ENCODE measurements around the gene LTF.
"Not testable (repeated sequence)": the region's sequence is repeated elsewhere in the genome, so short reads cannot be mapped to it uniquely, and the experiment has no call there.

The LTF gene

DNA sequence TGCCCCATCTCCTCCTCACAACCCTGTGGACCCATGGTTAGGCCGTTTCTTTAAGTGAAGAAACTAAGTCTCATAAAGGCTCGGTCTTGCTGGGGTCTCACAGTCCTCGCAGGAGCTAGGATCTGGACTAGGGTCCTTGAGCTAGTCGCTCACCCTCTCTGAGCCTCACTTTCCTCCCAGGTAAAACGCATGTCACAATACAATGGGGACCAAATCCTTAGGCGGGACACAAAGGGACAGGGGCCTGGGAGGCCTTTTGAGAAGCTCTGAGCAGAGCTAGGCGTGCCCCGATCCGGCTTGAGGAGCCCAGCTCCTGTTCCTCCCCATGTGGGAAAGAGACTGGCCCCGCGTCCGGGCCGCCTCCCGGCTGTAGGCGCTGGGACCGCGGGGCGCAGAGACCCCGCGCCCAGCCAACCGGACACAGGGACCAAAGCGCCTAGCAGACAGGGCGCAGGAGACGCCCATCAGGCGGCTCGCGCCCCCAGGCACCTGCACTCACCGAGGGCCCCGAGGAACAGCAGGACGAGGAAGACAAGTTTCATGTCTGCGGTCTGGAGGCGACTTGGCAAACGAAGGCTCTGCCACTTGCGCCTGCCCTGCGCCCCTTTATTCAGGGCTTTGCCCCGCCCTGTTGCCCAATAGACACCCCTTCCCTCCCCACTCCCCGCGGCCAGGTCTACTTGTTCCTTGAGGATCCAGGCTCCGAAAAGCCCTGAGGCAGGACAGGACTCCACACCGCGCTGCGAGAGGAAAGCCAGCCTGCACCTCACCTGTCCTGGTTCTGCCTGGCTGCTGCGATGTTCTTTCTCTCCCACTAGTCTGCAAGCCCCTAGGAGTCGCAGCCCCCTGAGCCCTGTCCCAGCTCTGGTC lies at the start of gene LTF:
Gene LTF (minus strand): TSS at position 580 of the 870 bp plus-strand sequence. CDS start 38 bp downstream, at position 542.
- no peak for DNase-seq

DNA sequence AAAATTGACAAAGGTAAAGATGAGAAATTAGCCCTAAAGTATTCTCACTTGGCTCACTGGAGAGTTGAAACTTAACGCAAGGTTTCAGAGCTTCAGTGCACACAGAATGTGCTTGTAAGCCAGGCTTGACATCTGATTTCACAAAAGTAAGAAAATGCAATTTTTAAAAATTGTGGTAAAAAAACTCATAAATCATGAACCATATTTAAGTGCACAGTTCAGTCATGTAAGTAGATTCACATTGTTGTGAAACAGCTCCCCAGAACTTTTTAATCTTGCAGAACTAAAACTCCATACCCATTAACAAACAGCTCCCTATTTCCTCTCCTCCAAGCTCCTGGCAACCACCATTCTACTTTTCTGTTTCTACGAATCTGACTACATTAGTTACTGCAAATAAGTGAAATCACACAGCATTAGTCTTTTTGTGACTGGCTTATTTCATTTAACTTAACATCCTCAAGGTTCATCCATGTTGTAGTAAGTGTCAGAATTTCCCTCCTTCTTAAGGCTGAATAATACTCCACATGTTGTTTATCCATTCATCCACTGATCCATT lies 47.6 kb upstream of the LTF start:
- DNase-seq: no peak

DNA sequence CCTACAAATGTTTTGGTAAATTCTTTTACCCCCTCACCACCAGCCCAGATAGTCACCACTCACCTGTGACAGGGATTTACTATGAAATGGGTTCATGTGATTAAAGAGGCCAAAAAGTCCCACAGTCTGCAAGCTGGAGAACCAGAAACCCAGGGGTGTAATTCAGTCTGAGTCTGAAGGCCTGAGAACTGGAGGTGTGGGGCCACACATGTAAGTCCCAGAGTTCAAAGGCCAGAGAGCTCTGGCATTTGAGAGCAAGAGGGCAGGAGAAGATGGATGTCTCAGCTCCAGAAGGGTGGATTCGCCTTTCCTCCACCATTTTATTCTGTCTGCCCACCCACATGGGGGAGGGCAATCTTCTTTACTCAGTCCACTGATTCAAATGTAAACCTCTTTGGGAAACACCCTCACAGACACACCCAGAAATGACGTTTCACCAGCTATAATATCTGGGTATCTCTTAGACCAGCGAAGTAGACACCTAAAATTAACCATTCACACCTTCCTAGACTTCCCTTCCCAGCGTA lies 45.0 kb upstream of the LTF start:
- DNase-seq: no peak

DNA sequence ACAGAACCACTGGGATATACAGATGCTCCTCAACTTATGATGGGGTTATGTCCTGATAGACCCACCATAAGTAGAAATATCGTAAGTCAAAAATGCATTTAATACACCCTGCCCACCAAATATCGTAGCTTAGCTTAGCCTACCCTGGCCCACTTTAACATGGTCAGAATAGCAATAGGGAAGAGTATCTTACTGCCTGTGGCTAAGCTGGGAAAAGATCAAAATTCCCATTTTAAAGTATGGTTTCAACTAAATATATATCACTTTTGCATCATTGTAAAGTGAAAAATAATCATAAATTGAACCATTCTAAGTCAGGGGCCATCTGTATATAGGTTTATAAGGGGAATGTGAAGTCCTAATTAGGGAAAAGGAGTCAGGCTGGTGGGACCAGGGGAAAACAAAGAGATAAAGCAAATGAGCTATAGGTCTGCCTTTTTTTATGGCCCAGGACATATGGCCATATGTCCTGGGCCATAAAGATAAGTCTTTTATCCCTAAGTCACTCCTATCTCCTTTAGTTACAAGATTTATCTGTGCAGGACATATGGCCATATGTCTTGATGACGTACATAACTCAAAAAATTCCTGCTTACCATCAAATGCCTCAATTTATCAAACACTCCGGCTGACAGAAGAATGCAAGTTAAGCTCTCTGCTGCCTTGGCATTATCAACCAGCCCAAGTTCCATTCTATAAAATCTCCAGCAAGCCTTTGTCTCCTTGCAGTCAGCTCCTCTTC lies 44.3 kb upstream of the LTF start:
- DNase-seq: no peak

DNA sequence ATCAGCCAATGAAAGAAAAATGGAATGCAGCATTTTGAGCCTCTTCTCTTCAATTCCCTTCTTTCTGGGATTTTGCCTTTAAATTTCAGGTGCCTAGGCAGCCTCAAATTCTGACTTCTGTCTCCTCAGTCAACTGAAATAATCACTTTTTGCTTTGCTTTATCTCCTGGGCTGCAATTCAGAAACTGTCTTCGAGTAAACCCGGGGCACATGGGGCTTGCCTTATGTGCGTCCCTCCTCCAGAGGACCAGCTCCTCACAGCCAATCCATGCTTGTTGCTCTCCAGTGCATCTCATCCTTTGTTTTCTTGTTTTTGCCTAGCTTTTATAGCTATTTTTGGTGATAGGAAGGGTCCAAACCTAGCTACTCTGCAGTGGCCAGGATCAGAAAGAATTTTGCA lies 41.8 kb upstream of the LTF start:
- no peak for DNase-seq

DNA sequence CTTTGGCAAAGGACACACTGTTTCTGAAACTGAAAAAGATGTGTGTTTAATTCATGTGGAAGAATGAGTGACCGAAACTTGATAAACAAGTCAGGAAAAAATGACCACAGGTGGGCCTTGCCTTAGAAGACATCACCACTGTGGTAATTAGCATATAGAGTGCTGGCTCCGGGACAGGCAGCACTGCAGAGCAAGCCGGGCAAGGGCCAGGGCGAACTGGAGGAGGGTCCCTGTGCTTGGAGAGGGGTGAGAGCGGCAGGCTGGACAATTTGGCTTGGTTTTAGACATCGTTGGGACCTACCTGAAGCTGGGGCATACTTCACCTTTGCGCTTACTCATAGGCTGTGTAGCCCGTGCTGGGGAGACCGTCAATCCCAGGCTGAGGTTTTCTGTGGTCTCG lies 41.2 kb upstream of the LTF start:
- no peak for DNase-seq

DNA sequence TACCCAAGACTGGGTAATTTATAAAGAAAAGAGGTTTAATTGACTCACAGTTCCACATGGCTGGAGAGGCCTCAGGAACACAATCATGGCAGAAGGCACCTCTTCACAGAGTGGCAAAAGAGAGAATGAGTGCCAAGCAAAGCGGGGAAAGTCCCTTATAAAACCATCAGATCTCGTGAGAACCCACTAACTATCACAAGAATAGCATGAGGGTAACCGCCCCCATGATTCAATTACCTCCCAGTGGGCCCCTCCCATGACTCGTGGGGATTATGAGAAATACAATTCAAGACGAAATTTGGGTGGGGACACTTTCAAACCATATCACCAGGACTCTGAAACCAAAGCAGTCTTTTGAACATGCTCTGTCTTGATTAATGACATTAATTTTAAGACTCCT lies 40.1 kb upstream of the LTF start:
- DNase-seq: no peak

DNA sequence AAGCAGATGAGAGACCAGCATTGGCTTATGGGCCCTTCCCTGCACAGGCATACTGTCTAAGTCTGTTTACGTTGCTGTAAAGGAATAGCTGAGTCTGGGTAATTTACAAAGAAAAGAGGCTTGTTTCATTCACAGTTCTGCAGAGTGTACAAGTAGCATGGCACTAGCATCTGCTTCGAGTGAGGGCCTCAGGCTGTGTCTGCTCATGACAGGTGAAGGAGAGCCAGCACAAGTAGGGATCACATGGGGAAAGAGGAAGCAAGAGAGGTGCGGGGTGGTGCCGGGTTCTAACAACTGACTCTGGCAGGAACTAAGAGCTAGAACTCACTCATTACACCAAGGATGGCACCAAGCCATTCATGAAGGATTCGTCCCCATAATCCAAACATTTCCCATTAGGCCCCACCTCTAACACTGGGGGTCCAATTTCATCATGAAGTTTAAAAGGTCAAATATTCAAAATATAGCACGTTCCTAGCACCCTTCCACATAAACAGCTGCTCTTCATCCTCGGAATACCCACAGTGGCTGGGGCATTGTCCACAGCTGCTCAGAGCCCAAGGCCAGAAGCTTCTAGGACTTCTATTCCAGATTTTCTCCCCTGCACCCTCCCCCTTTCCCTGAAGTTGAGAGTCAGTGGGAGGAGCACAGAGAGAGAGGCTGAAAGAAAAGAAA lies 38.6 kb upstream of the LTF start:
- DNase-seq: no peak

DNA sequence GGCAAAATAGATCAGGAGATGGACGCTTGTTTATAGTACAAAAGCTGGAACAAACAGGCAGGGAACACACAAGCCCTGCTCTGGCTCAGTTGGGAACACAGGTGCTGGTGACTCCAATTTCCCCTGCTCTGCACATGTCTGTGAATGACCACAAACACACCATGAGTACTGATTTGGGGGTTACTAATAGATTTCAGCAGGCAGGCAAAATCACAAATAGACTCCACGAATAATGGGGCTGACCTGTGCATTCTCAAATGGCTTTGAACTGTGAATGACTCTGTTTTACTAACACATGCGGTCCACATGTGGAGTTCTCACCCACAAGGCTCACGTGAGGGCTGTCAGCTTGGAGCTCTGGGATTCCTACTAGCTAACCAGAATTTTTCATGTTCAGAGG lies 37.0 kb upstream of the LTF start:
- no peak for DNase-seq

DNA sequence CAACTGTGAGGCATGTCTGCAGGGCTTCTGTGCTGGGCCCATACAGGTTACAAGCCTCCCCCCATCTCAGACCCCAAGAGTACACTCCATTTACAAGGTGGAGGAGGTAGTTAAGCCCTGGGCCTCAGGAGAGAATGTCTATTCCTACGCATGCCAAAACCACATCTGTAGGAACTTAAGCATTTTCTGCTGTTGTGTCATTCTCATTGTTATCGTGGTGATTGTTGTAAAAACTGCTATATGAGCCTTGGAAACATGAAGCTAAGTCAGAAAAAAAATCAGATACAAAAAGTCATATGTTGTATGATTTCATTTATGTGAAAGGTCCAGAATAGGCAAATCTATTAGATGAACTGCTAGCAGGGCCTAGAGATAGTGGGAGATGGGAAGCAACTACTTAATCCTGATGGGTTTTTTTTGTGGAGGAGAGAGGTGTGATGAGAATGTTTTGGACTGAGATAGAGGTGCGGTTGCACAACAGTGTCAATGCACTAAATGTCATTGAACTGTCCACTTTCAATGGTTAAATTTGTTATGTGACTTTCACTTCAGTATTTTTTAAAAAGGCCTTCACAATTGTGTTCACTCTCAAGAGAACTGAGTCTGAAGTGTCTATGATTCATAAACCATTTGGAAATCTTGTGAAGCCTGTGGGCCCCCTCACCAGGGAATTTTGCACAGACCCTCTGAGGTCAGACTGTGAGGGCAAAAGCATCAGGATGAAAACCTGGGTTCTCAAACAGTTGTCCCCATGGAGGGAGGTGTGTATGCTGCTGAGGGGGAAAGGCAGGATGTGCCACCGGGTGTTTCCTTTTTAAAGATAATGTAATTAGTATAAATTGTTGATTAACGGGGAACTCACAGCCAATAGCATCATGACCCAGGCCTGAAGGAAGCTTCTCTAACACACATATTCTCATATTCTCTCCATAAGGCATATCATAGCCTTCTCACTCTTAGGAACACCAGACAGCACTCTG lies 36.2 kb upstream of the LTF start:
- DNase-seq: no peak

DNA sequence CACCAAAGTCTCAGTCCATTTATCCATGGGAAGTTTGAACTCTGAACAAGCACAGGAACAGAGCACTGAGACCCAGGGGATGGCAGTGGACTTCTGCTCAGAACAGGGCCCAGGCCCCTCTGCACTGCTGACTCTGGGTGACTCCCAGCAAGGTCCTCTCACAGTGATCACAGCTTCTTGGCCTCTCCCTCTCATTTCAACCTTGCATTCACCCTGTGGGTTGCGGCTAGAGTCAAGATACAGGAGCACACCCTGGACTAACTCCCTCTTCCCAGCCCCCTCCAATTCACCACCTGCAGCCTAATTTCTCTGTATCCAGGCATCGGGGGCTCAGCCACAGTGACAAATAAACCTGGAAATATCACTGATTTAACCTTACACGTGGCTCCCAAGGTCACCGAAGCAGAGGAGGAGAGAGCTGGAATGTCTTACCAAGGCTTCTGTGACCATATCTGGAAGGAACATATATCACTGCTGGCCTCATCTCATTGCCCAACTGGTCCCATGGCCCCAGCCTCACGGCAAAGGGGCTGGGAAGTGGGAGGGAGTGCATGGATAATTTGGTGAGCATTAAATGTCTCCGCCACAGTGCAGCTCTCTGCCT lies 34.3 kb upstream of the LTF start:
- DNase-seq: no peak

DNA sequence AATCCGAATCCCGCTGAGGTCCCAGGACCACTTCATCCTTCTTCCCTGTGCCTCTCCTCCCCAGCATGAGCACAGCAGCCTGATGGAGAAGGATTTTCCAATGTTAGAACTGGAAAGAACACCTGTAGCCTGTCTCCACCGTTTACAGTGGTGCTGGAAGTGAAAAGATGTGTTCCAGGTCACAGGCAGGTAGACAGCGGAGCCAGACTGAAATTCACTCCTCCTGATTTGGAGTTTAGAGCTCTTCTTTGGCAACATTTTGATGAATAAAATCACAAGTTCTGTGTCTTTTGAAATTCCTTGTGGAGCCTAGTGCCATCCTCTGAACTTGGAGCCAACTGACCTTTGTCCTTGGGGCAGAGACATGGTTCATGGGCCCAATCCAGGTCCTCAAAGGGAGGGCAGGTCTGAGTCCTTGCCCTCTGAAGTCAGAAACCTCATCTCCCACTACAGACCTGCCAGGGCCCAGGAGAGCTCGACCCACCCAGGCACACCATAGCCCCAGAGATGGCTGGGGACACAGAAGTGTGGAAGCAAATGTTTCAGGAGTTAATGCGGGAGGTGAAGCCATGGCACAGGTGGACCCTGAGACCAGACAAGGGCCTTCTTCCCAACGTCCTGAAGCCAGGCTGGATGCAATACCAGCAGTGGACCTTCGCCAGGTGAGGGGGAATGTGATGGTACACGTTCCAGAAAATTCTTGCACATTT lies 33.0 kb upstream of the LTF start, which contains the start of gene RTP3:
Gene RTP3 (plus strand): TSS at position 421 of the 710 bp plus-strand sequence. CDS start 87 bp downstream, at position 508.
- no peak for DNase-seq

DNA sequence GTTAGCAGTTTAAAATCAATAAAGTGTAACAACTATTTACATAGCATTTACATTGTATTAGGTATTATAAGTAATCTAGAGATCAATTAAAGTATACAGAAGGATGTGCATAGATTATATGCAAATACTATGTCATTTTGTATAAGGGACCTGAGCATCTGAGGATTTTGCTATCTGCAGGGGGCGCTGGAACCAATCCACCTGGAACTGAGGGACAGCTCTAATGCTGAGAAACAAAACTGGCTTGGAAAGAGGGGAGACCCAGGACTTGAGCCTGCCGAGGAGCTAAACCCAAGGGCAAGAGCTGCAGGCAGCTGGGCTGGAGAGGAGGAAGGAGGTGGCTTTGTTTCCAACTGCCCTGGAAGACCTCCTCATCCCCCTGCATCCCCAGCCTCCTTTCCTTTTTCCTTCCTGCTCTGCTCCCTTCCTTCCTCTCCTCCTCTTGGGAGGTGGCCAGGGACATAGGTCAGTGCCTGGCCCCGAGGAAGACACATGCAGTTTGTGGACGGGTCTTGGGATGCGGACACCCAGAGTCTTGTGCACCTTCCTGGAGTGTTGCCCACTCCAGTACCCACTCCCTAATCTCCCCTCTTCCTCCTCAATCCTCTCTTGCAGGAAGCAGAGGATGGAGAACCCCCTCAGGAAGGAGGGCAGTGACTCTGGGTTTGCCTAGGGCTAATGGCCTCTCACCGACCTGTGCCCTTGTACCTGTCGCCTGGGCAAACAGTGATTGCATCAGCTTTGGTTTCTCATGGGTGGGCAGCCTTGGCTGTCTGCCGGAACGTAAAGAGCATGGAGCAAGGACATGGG lies 32.2 kb upstream of the LTF start:
- no peak for DNase-seq

DNA sequence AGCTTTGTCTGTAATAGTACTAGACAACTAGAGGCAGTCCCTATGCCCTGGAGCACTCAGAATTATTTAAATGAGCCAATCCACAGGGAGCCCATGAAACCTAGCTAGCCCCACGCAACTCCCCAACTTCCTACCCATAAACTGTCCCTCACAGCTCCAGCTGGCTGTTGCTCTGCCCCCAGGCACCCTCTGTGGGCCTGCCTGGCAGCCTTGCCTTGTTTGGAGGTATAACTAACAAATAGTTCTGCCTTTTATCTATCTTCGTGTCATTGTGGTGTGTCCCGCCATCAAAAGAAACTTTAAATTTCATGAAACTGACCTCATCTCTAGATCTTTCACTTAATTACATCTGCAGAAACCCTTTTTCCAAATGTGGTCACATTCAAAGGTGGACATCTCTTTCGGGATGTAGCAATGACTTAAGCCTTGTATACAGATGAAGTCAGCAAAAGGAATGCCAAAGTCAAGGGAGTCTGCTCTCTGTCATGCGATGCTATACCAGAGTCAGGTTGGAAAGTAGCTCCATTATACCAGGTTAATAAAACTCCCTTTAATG lies 31.3 kb upstream of the LTF start:
- no peak for DNase-seq

DNA sequence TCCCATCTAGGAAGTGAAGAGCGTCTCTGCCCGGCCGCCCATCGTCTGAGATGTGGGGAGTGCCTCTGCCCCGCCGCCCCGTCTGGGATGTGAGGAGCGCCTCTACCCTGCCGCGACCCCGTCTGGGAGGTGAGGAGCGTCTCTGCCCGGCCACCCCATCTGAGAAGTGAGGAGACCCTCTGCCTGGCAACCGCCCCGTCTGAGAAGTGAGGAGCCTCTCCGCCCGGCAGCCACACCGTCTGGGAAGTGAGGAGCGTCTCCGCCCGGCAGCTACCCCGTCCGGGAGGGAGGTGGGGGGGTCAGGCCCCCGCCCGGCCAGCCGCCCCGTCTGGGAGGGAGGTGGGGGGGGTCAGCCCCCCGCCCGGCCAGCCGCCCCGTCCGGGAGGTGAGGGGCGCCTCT lies 29.8 kb upstream of the LTF start:
- DNase-seq: not testable (repeated sequence)

DNA sequence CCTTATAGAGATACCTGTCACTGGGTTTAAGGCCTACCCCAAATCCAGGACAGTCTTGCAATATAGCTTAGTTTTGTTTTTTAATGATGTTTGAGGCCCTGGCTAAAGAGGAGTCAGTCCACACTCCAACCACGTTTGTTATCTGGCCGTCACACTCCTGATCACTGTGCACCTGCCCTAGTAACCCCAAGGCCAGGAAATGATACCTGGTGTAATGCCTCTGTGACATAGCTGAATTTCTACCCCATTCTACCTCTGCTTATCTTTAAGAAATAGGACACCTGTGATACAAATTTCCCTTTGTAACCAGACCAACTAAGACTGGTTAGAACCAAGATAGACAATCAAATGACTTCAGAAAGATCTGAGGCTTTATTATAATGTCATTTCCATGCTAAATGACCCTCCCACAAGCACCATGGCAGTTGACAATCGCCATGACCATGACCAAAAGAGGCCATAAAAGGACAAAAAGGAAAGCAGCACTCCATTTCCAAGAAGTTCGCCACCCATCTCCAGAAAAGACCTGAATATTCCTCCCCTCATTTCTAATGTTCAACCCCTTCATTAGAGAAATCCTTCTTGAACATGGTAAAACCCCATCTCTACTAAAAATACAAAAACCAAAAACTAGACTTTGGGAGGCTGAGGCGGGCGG lies 28.3 kb upstream of the LTF start:
- no peak for DNase-seq

DNA sequence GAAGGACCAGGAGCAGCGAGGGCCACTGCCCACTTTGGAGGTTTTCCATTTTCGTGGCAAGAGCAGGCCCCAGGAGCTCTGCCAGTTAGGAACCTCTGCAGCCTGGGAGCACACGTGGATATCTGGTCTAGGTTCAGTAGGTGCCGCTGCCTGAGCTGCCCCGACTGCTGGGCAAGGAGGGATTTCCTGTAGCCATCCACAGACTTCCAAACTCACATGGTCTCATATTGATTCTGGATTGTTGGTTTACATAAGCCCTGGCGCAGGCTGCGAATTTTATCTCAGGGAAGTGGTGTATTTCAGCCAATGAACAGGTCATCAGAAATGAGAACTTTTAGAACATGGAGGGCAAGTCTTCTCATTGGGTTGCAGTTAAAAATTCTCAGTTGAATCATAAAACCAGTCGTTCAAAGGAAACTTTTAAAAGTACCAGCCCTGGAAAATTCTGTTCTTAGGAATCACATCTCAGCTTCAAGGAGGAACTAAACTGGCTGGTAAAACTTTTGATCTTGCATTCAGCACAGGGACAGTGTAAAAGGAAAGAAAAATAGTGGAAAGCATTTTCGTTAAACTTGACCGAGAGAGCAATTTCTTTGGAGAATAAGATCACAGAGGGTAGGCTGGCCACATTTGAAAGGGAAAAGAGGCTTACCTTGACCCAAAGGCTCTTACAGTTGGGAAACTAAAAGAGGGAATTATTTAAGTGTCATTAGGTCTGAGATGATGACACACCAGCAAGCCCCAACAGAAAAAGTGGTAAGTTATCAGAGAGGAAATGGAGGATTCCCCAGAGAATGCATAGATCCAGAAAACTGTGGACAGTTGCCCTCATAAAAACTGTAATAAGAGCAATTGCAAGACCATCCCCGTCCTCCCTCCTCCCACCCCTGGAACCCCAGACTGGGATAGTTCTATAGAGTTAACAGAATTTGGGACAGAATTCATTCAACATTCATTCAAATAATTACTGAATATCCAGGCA lies 26.7 kb upstream of the LTF start:
- DNase-seq: no peak
